GM12873 (cell line): ENCODE measurements around the gene DCBLD1.

Experiments
- CTCF ChIP-seq: IDR thresholded peaks from 2 replicates; pipeline ENCODE4 v1.5.1; 2012; ENCODE audit warnings: low read depth, mild to moderate bottlenecking, moderate library complexity, low read length, control low read depth; ENCODE audit not compliant: insufficient read depth; ENCODE audit errors: missing control alignments

Gene DCBLD1

GRCh38 chr6:117520603-117521395 lies 38.3 kb downstream of the DCBLD1 start:
- TF ChIP-seq CTCF, result no peak

GRCh38 chr6:117521791-117522502 lies 39.5 kb downstream of the DCBLD1 start:
- TF ChIP-seq CTCF, result no peak

GRCh38 chr6:117525607-117526006 lies 43.1 kb downstream of the DCBLD1 start:
- no peak for TF ChIP-seq CTCF

- no peak for TF ChIP-seq CTCF
Observed at GRCh38 chr6:117530467-117531242, 48.2 kb downstream of the DCBLD1 start.

- TF ChIP-seq CTCF, result no peak
Observed at GRCh38 chr6:117531346-117531745, 48.9 kb downstream of the DCBLD1 start.

GRCh38 chr6:117531809-117532725 lies 49.6 kb downstream of the DCBLD1 start:
- TF ChIP-seq CTCF, result no peak
